ENCODE measurements around the gene RIPPLY3. TPM values are rescaled to one million over a fixed set of nuclear protein-coding genes. Genes with fewer than 3 reads are reported as not detected.
"Not testable (repeated sequence)": the region's sequence is repeated elsewhere in the genome, so short reads cannot be mapped to it uniquely, and the experiment has no call there.

RIPPLY3 gene
- total and polyA plus RNA-seq, 5 donors from 2014 or later: not detected

GRCh38 chr21:36987845-36988244 is 18.7 kb upstream of the RIPPLY3 start:
- H3K27ac ChIP-seq (ENCODE audit: insufficient read depth, low read length, poor library complexity, severe bottlenecking): no peak overlapping the region
- Mint-ChIP-seq H3K27me3 (peaks cover 9% of the 10 kb centered on the region), H3K9me3 (no peaks in the 10 kb centered on the region), H3K4me3 (peak overlapping the region in 1 of 4 donors; percentile 18), H3K36me3 (no peaks in the 10 kb centered on the region), H3K27ac (no peak overlapping the region), H3K4me1 (peaks cover 0 to 5% (median 4%) of the 10 kb centered on the region in 4 donors)
- H3K9me3 ChIP-seq (ENCODE audit: control insufficient read depth in 2 of 2, low read length in 2 of 2): no peaks in the 10 kb centered on the region
- DNase-seq (no peak), ATAC-seq (ENCODE audit: low read depth in 2 of 2) (no peak)
- no peaks in the 10 kb centered on the region for H3K4me1 ChIP-seq (ENCODE audit: control insufficient read depth, insufficient read depth, low read length, poor library complexity, severe bottlenecking)
- H3K36me3 ChIP-seq (ENCODE audit: control insufficient read depth, insufficient read depth, low read length): no peaks in the 10 kb centered on the region
- H3K4me3 ChIP-seq (ENCODE audit: low read depth, low read length): no peak overlapping the region
- H3K27me3 ChIP-seq (ENCODE audit: control insufficient read depth, insufficient read depth, low read length): no peaks in the 10 kb centered on the region

GRCh38 chr21:36988536-36988935 is 18.0 kb upstream of the RIPPLY3 start:
- H3K4me3 Mint-ChIP-seq: peak overlapping the region; percentile 55 to 86 (median 74)
- no peak overlapping the region for H3K27ac Mint-ChIP-seq
- Histone ChIP-seq H3K27ac (ENCODE audit: insufficient read depth, low read length, poor library complexity, severe bottlenecking) (no peak overlapping the region), H3K36me3 (ENCODE audit: control insufficient read depth, insufficient read depth, low read length) (no peaks in the 10 kb centered on the region), H3K9me3 (ENCODE audit: control insufficient read depth in 2 of 2, low read length in 2 of 2) (no peaks in the 10 kb centered on the region), H3K27me3 (ENCODE audit: control insufficient read depth, insufficient read depth, low read length) (no peaks in the 10 kb centered on the region), H3K4me3 (ENCODE audit: low read depth, low read length) (no peak overlapping the region), H3K4me1 (ENCODE audit: control insufficient read depth, insufficient read depth, low read length, poor library complexity, severe bottlenecking) (no peaks in the 10 kb centered on the region)
- H3K36me3 Mint-ChIP-seq: no peaks in the 10 kb centered on the region
- H3K4me1 Mint-ChIP-seq: peaks cover 0 to 5% (median 4%) of the 10 kb centered on the region in 4 donors
- ATAC-seq (ENCODE audit: low read depth in 2 of 2): no peak
- H3K27me3 Mint-ChIP-seq: peaks cover 9% of the 10 kb centered on the region
- no peaks in the 10 kb centered on the region for H3K9me3 Mint-ChIP-seq
- no peak for DNase-seq

DNA sequence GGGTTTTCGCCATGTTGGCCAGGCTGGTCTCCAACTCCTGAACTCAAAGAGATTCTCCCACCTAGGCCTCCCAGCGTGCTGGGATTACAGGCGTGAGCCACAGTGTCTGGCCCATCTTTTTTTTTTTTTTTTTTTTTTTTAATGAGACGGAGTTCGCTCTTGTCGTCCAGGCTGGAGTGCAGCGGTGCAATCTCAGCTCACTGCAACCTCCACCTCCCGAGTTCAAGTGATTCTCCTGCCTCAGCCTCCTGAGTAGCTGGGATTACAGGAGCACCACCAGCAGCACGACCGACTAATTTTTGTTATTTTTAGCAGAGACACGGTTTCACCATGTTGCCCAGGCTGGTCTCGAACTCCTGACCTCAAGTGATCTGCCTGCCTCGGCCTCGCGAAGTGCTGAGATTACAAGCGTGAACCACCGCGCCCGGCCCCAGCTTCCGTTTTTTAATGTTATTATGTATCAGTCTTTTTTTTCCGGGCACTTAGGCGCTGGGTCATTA is 17.3 kb upstream of the RIPPLY3 start:
- Mint-ChIP-seq H3K27ac (peak overlapping the region in 2 of 3 donors; percentile 55 to 90), H3K4me3 (peak overlapping the region; percentile 77 to 86 (median 83))
- H3K36me3 ChIP-seq (ENCODE audit: control insufficient read depth, insufficient read depth, low read length); DNase-seq; H3K27me3 ChIP-seq (ENCODE audit: control insufficient read depth, insufficient read depth, low read length); H3K4me1 Mint-ChIP-seq; H3K4me3 ChIP-seq (ENCODE audit: low read depth, low read length); H3K9me3 ChIP-seq (ENCODE audit: control insufficient read depth in 2 of 2, low read length in 2 of 2); H3K9me3 Mint-ChIP-seq; H3K36me3 Mint-ChIP-seq; H3K27me3 Mint-ChIP-seq; ATAC-seq (ENCODE audit: low read depth in 2 of 2); H3K4me1 ChIP-seq (ENCODE audit: control insufficient read depth, insufficient read depth, low read length, poor library complexity, severe bottlenecking): not testable (repeated sequence)
- H3K27ac ChIP-seq (ENCODE audit: insufficient read depth, low read length, poor library complexity, severe bottlenecking): peak overlapping the region; percentile 65

- DNase-seq (peak; percentile 74 to 94 (median 75)), ATAC-seq (ENCODE audit: low read depth in 2 of 2) (peak; percentile 84 to 88)
- Histone ChIP-seq H3K27ac (ENCODE audit: insufficient read depth, low read length, poor library complexity, severe bottlenecking) (peak overlapping the region; percentile 65), H3K4me1 (ENCODE audit: control insufficient read depth, insufficient read depth, low read length, poor library complexity, severe bottlenecking) (no peaks in the 10 kb centered on the region), H3K9me3 (ENCODE audit: control insufficient read depth in 2 of 2, low read length in 2 of 2) (no peaks in the 10 kb centered on the region), H3K36me3 (ENCODE audit: control insufficient read depth, insufficient read depth, low read length) (no peaks in the 10 kb centered on the region), H3K27me3 (ENCODE audit: control insufficient read depth, insufficient read depth, low read length) (no peaks in the 10 kb centered on the region), H3K4me3 (ENCODE audit: low read depth, low read length) (no peak overlapping the region)
- Mint-ChIP-seq H3K9me3 (no peaks in the 10 kb centered on the region), H3K4me1 (peaks cover 0 to 5% (median 4%) of the 10 kb centered on the region in 4 donors), H3K4me3 (peak overlapping the region; percentile 86 to 94 (median 91)), H3K27me3 (peaks cover 15% of the 10 kb centered on the region), H3K27ac (peak overlapping the region; percentile 49 to 96 (median 90)), H3K36me3 (no peaks in the 10 kb centered on the region)
Measured at GRCh38 chr21:36989699-36990507, 16.6 kb upstream of the RIPPLY3 start.

GRCh38 chr21:36990508-36991205 is 15.8 kb upstream of the RIPPLY3 start:
- H3K36me3 Mint-ChIP-seq: no peaks in the 10 kb centered on the region
- Histone ChIP-seq H3K27ac (ENCODE audit: insufficient read depth, low read length, poor library complexity, severe bottlenecking) (no peak overlapping the region), H3K4me3 (ENCODE audit: low read depth, low read length) (no peak overlapping the region), H3K9me3 (ENCODE audit: control insufficient read depth in 2 of 2, low read length in 2 of 2) (no peaks in the 10 kb centered on the region), H3K36me3 (ENCODE audit: control insufficient read depth, insufficient read depth, low read length) (no peaks in the 10 kb centered on the region), H3K27me3 (ENCODE audit: control insufficient read depth, insufficient read depth, low read length) (no peaks in the 10 kb centered on the region), H3K4me1 (ENCODE audit: control insufficient read depth, insufficient read depth, low read length, poor library complexity, severe bottlenecking) (no peaks in the 10 kb centered on the region)
- H3K4me3 Mint-ChIP-seq: peak overlapping the region; percentile 86 to 94 (median 91)
- H3K4me1 Mint-ChIP-seq: peaks cover 0 to 5% (median 4%) of the 10 kb centered on the region in 4 donors
- peak overlapping the region in 2 of 3 donors; percentile 49 to 96 for H3K27ac Mint-ChIP-seq
- DNase-seq (no peak), ATAC-seq (ENCODE audit: low read depth in 2 of 2) (no peak)
- peaks cover 15% of the 10 kb centered on the region for H3K27me3 Mint-ChIP-seq
- no peaks in the 10 kb centered on the region for H3K9me3 Mint-ChIP-seq

GRCh38 chr21:36992671-36993070 is 13.8 kb upstream of the RIPPLY3 start:
- H3K9me3 Mint-ChIP-seq: no peaks in the 10 kb centered on the region
- no peak for ATAC-seq (ENCODE audit: low read depth in 2 of 2)
- H3K9me3 ChIP-seq (ENCODE audit: control insufficient read depth in 2 of 2, low read length in 2 of 2): no peaks in the 10 kb centered on the region
- no peaks in the 10 kb centered on the region for H3K36me3 ChIP-seq (ENCODE audit: control insufficient read depth, insufficient read depth, low read length)
- H3K4me3 Mint-ChIP-seq: peak overlapping the region in 1 of 4 donors; percentile 56
- no peak for DNase-seq
- peaks cover 15% of the 10 kb centered on the region for H3K27me3 Mint-ChIP-seq
- no peak overlapping the region for H3K27ac Mint-ChIP-seq
- H3K27ac ChIP-seq (ENCODE audit: insufficient read depth, low read length, poor library complexity, severe bottlenecking): no peak overlapping the region
- H3K4me1 ChIP-seq (ENCODE audit: control insufficient read depth, insufficient read depth, low read length, poor library complexity, severe bottlenecking): no peaks in the 10 kb centered on the region
- H3K4me1 Mint-ChIP-seq: peaks cover 0 to 5% (median 3%) of the 10 kb centered on the region in 4 donors
- no peak overlapping the region for H3K4me3 ChIP-seq (ENCODE audit: low read depth, low read length)
- no peaks in the 10 kb centered on the region for H3K27me3 ChIP-seq (ENCODE audit: control insufficient read depth, insufficient read depth, low read length)
- H3K36me3 Mint-ChIP-seq: no peaks in the 10 kb centered on the region

- H3K4me1 Mint-ChIP-seq: peaks cover 0 to 3% (median under 1%) of the 10 kb centered on the region in 4 donors
- no peaks in the 10 kb centered on the region for H3K9me3 Mint-ChIP-seq
Measured at GRCh38 chr21:36994501-36995158, 11.9 kb upstream of the RIPPLY3 start.

More at GRCh38 chr21:36994501-36995158, 11.9 kb upstream of the RIPPLY3 start:
- H3K4me3 ChIP-seq (ENCODE audit: low read depth, low read length): no peak overlapping the region
- Mint-ChIP-seq H3K4me3 (peak overlapping the region in 2 of 4 donors; percentile 50 to 64), H3K36me3 (no peaks in the 10 kb centered on the region), H3K27me3 (peaks cover 15% of the 10 kb centered on the region), H3K27ac (peak overlapping the region in 1 of 3 donors; percentile 46)
- H3K9me3 ChIP-seq (ENCODE audit: control insufficient read depth in 2 of 2, low read length in 2 of 2): no peaks in the 10 kb centered on the region
- H3K27me3 ChIP-seq (ENCODE audit: control insufficient read depth, insufficient read depth, low read length): no peaks in the 10 kb centered on the region
- no peak for ATAC-seq (ENCODE audit: low read depth in 2 of 2)
- H3K36me3 ChIP-seq (ENCODE audit: control insufficient read depth, insufficient read depth, low read length): no peaks in the 10 kb centered on the region
- H3K27ac ChIP-seq (ENCODE audit: insufficient read depth, low read length, poor library complexity, severe bottlenecking): no peak overlapping the region
- no peaks in the 10 kb centered on the region for H3K4me1 ChIP-seq (ENCODE audit: control insufficient read depth, insufficient read depth, low read length, poor library complexity, severe bottlenecking)
- DNase-seq: peak in 1 of 3 donors; percentile 64

All from CD4-positive, CD25-positive, alpha-beta regulatory T cell (primary cell).